Prostate gland (tissue), 2 donors: ENCODE data around the gene CLASP1.

ENCODE experiments used
- CTCF ChIP-seq, 4 experiments: fragments of 200-600 bp in 2 of 4; fragments of 450-650 bp in 2 of 4; sonication (generic) in 2 of 4; IDR thresholded peaks; 1 replicate in 3 of 4; 2 replicates in 1 of 4; pipeline ENCODE4 v1.5.1; 2016 to 2019; ENCODE audit warnings: antibody characterized with exemption in 4 of 4, mild to moderate bottlenecking in 2 of 4, moderate library complexity in 2 of 4
- POLR2A ChIP-seq: fragments of 450-650 bp; IDR thresholded peaks from one replicate; pipeline ENCODE4 v1.6.1; 2016; ENCODE audit warnings: antibody characterized with exemption, mild to moderate bottlenecking
- POLR2AphosphoS5 ChIP-seq: sonication (generic); formaldehyde crosslinking; IDR thresholded peaks from one replicate; pipeline ENCODE4 v1.6.1; 2017; ENCODE audit warnings: antibody characterized with exemption

DNA sequence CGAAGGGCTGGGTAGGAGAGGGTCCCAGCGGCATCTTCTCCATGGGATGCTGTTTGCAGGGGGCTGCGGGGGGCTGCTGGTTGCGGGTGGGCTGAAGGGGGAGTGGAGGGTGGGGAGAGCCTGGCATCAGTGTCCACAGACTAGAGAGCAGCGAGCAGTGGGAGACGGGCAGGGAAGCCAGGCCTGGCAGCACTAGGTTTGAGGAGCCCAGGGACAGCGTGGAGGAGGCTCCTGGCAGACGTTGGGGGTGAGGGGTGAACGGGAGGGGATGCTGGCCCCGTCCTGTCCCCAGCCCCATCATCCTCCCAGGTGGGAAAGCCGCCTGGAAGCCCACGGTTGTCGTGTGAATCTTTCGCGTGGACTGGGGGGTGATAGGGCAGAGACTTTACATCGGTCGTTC is 316.0 kb downstream of the CLASP1 start:
- TF ChIP-seq CTCF (IDR thresholded peaks at IDR 0.05): no peak
- no peak for TF ChIP-seq POLR2AphosphoS5
- no peak for TF ChIP-seq POLR2A
